Measurements from ENCODE around the gene DLG2.
"Not testable (repeated sequence)": the region's sequence is repeated elsewhere in the genome, so short reads cannot be mapped to it uniquely, and the experiment has no call there.

The DLG2 gene

GRCh38 chr11:84825106-84825660, 802.0 kb downstream of the DLG2 start:
- no peak for FAIRE-seq
- DNase-seq (ENCODE audit: extremely low spot score, insufficient read length, low read depth), result no peak

DNA sequence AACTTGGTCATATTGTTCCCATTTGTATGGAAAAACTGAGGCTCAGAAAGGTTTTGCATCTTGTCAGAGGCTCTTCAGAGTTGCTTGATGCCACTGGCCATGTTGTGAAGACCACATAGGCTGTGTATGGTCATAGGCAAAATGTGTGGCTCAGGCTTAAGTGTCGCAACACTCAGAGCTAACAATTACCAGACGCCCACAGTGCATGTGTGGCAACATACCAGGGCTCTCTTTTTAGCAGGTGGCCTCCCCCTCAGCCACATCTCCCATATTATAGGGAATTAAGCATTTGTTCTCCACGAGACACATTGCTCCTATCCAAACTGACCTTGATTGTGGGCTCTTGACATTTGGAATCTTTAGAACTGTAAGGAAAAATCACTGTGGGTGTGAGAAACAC, 802.5 kb downstream of the DLG2 start:
- DNase-seq (ENCODE audit: extremely low spot score, insufficient read length, low read depth), result no peak
- no peak for FAIRE-seq

GRCh38 chr11:84819537-84819936, 807.6 kb downstream of the DLG2 start:
- no peak for FAIRE-seq
- no peak for DNase-seq (ENCODE audit: extremely low spot score, insufficient read length, low read depth)

DNA sequence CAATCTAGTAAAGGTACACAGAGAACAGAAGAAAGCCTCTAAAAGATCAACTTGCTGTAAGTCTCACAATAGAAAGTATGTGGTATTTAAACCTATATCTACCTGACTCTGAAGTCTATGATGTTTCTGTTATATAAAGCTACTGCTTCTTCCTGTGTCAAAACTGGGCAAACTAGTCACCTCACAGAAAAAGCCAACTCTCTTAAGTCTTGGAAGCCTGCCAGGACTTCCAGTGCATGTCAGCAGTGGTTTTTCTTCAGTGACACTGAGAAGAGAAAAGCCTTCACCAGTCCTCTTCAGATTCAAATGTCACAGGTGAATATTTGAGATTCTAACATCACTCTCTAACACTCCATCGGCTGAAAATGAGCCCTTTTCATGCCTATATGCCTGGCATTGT, 808.0 kb downstream of the DLG2 start:
- no peak for DNase-seq (ENCODE audit: extremely low spot score, insufficient read length, low read depth)
- no peak for FAIRE-seq

DNA sequence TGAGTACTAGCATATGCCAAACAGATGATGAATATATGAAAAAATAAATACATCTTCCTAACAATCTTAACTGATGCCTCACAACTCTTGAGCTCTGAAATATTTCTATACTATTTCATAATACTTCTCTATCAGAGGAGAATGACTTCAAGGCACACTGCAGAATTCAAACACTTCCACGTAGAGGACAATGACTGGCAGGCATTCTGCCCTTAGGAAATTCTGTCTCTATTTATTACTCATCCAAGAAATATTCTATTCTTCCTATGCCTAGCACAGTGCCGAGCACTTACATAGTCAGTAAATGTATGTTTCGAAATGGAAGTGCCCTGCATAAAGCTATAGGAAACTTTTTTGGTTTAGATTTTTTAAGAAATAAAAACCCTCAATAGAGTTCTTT, 809.1 kb downstream of the DLG2 start:
- FAIRE-seq (no peak), DNase-seq (ENCODE audit: extremely low spot score, insufficient read length, low read depth) (no peak)

DNA sequence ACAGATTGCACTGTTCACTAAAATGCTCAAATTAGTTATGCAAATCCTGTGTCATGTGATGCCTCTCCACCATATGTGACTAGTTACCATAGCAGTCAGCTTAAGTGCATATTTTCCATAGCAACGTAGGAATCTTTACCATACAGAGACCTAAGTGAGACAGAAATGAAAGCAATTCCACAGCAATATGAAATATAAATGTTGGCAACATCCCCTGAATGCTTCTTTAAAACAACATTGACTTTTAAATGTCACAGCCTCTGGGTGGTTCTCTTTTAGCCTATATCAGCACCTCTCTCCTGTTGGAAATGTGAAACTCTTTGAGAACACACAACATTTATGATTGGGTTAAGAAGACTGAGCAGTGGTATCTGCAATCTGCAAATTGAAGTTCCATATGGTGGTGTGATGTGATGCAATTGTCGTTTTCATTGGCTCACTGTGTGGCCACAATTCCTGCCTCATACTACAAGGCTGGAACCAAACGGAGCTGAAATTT, 814.6 kb downstream of the DLG2 start:
- FAIRE-seq (no peak), DNase-seq (ENCODE audit: extremely low spot score, insufficient read length, low read depth) (no peak)

GRCh38 chr11:84806354-84806753, 820.8 kb downstream of the DLG2 start:
- FAIRE-seq (no peak), DNase-seq (ENCODE audit: extremely low spot score, insufficient read length, low read depth) (no peak)

GRCh38 chr11:84804041-84804440, 823.1 kb downstream of the DLG2 start:
- DNase-seq (ENCODE audit: extremely low spot score, insufficient read length, low read depth), result no peak
- no peak for FAIRE-seq

DNA sequence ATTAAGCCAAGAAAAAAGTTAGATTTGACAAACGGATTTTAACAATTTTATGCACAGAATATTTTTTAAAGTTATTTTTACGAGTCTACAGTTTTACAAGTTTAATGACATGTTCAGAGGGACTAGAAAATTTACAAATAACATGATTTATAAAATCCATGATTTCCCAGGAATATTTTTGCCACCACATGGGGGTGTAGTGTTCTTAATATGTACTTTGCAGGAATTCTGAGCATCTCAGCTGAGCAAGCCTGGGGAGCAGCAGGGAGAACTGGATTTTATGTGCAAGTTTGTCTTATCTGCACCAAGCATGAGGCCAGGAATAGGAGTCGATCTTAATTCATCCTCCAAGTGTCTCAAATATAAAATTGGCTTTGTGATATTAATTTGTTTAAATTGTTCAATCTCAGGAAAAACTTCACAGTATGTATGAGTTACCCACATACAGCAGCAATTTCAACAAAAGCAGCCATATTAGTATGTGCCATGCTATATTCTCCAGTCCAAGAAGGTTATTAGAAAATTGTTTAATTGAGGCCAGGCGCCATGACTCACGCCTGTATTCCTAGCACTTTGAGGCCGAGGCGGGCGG, 826.3 kb downstream of the DLG2 start:
- DNase-seq (ENCODE audit: extremely low spot score, insufficient read length, low read depth) (no peak), FAIRE-seq (no peak)

DNA sequence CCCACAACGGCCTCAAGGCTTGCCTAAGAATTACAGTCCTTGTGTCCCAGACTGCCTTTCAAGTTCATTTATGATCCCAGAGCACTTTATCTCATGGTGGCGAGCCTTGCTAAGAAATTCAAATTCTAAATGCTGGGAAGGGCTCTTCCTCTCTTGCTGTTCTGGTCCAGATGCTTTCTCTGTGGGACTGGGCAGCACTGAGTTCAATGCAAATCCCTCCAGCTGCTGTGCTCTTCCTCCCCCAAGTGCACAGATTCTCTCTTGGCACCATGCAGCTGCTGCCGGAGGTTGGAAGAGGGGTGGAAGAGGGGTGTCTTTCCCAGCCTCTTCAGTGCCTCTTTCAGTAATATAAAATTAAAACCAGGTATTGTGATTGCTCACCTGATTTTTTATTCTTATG, 828.0 kb downstream of the DLG2 start:
- FAIRE-seq (no peak), DNase-seq (ENCODE audit: extremely low spot score, insufficient read length, low read depth) (no peak)

GRCh38 chr11:84795698-84796097, 831.4 kb downstream of the DLG2 start:
- FAIRE-seq, result no peak
- no peak for DNase-seq (ENCODE audit: extremely low spot score, insufficient read length, low read depth)

- FAIRE-seq, result no peak
Measured at GRCh38 chr11:84794663-84795443, 832.3 kb downstream of the DLG2 start.

DNA sequence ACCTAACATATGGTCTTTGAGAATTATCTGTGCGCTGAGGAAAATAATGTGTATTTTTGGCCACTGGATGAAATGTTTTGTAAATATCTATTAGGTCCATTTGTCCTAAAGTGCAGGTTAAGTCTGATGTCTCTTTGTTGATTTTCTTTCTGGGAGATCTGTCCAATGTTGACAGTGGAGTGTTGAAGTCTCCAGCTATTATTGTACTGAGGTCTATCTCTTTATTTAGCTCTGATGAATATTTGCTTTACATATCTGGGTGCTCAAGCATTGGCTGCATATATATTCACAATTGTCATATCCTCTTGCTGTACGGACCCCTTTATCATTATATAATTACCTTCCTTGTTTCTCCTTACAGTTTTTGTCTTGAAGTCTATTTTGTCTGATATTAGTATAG, 833.8 kb downstream of the DLG2 start:
- FAIRE-seq (no peak), DNase-seq (ENCODE audit: extremely low spot score, insufficient read length, low read depth) (no peak)

More at GRCh38 chr11:84794663-84795443, 832.3 kb downstream of the DLG2 start:
- no peak for DNase-seq (ENCODE audit: extremely low spot score, insufficient read length, low read depth)

GRCh38 chr11:84790849-84791427, 836.2 kb downstream of the DLG2 start:
- DNase-seq (ENCODE audit: extremely low spot score, insufficient read length, low read depth) (no peak), FAIRE-seq (no peak)

GRCh38 chr11:84788220-84788619, 838.9 kb downstream of the DLG2 start:
- FAIRE-seq, result no peak
- DNase-seq (ENCODE audit: extremely low spot score, insufficient read length, low read depth), result no peak

DNA sequence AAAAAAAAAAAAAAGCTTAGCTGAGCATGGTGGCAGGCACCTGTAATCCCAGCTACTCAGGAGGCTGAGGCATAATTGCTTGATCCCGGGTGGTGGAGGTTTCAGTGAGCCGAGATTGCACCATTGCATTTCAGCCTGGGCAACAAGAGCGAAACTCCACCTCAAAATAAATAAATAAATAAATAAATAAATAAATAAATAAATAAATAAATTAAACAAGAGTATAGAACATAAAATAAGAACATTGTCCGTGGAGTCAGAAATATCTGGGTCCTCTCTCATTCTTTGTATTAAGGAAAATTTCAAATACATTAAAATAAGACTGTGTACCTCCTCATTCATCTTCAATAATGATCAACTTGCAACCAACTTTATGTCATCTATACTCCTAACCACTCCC, 843.0 kb downstream of the DLG2 start:
- not testable (repeated sequence) for DNase-seq (ENCODE audit: extremely low spot score, insufficient read length, low read depth); FAIRE-seq

DNA sequence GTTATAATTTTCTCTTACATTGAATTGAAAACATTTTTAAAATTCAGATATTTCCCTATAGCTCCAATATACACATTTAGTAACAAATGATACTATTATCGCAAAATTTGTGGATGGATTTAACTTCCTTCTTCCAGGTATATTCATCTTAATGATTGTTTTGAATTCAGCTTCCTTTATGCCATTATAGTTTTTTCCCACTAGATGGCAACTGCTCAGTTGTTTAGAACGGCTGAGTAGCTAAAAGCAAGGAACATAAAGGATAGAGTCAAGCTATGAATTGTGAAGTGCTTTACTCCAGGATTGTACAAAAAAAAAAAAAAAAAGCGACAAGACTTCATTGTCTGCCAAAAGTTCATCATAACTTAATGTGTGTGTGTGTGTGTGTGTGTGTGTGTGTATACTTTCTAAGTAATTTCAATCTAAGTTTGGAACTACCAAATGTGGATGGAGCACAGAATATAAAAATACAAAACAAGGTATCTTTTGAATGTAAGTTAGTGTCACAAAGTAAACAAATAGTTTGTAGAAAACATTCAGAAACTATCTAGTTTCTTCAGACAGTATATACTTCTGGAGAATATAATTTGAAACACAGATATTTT, 846.4 kb downstream of the DLG2 start:
- FAIRE-seq (no peak), DNase-seq (ENCODE audit: extremely low spot score, insufficient read length, low read depth) (no peak)

DNA sequence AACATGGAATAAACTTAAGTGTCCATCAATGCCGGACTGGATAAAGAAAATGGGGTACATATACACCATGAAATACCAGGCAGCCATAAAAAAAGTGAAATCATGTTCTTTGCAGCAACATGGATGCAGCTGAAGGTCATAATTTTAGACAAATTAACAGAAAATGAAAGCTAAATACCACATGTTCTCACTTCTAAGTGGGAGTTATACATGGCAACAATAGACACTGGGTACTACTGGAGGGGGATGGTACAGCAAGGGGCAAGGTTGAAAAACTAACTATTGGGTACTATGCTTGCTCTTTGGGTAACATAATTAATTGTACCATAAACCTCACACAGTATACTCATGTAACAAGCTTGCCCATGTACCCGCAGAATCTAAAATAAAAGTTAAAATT, 851.6 kb downstream of the DLG2 start:
- no peak for FAIRE-seq
- no peak for DNase-seq (ENCODE audit: extremely low spot score, insufficient read length, low read depth)

GRCh38 chr11:84763931-84764330, 863.2 kb downstream of the DLG2 start:
- FAIRE-seq, result no peak
- DNase-seq (ENCODE audit: extremely low spot score, insufficient read length, low read depth), result no peak

GRCh38 chr11:84757711-84758110, 869.4 kb downstream of the DLG2 start:
- FAIRE-seq, result no peak

GRCh38 chr11:84751371-84751770, 875.8 kb downstream of the DLG2 start:
- no peak for FAIRE-seq
- no peak for DNase-seq (ENCODE audit: extremely low spot score, insufficient read length, low read depth)

More at GRCh38 chr11:84757711-84758110, 869.4 kb downstream of the DLG2 start:
- DNase-seq (ENCODE audit: extremely low spot score, insufficient read length, low read depth), result no peak

All from GM18507 (cell line).